Adrenal gland (tissue), 5 donors: ENCODE data around the gene ZRSR2.
"Not testable (repeated sequence)": the region's sequence is repeated elsewhere in the genome, so short reads cannot be mapped to it uniquely, and the experiment has no call there.

Experiments used
- POLR2A ChIP-seq, 2 donors: fragments of 450-650 bp; IDR thresholded peaks; one replicate each; pipeline ENCODE4 v1.6.1; 2017; ENCODE audit warnings: antibody characterized with exemption in 2 of 2, mild to moderate bottlenecking in 2 of 2, moderate library complexity in 1 of 2
- TF ChIP-seq, protein P1 (sequence below), 6 experiments: fragments of 450-650 bp in 4 of 6; fragments of 200-600 bp in 2 of 6; sonication (generic) in 1 of 6; IDR thresholded peaks; 1 replicate in 5 of 6; 2 replicates in 1 of 6; pipeline versions ENCODE4 v1.5.1 to v1.8.0; 2016 to 2021; ENCODE audit warnings: antibody characterized with exemption in 6 of 6, mild to moderate bottlenecking in 2 of 6, moderate library complexity in 1 of 6
- donor health status: DM: no; HTN: no; CAD: no.

GRCh38 chrX:15746651-15747050 lies 43.6 kb upstream of the ZRSR2 start:
- TF ChIP-seq, protein P1, sequence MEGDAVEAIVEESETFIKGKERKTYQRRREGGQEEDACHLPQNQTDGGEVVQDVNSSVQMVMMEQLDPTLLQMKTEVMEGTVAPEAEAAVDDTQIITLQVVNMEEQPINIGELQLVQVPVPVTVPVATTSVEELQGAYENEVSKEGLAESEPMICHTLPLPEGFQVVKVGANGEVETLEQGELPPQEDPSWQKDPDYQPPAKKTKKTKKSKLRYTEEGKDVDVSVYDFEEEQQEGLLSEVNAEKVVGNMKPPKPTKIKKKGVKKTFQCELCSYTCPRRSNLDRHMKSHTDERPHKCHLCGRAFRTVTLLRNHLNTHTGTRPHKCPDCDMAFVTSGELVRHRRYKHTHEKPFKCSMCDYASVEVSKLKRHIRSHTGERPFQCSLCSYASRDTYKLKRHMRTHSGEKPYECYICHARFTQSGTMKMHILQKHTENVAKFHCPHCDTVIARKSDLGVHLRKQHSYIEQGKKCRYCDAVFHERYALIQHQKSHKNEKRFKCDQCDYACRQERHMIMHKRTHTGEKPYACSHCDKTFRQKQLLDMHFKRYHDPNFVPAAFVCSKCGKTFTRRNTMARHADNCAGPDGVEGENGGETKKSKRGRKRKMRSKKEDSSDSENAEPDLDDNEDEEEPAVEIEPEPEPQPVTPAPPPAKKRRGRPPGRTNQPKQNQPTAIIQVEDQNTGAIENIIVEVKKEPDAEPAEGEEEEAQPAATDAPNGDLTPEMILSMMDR (IDR thresholded peaks at IDR 0.05): not testable (repeated sequence)
- TF ChIP-seq POLR2A (IDR thresholded peaks at IDR 0.05): not testable (repeated sequence)
